A673 (cell line): ENCODE data around the gene CHIC2.

ENCODE experiments used
- CTCF ChIP-seq: fragments of 300-800, 200-600 bp; sonication (generic); conservative IDR thresholded peaks from 2 replicates; pipeline ENCODE4 v1.5.1; 2017; ENCODE audit warnings: low read depth, mild to moderate bottlenecking, antibody characterized with exemption, low read length, moderate library complexity, mixed read lengths
- EZH2 ChIP-seq: fragments of 200-600 bp; sonication (generic); IDR thresholded peaks from 2 replicates; pipeline ENCODE4 v1.6.1; 2017; ENCODE audit warnings: borderline replicate concordance, low read depth, mild to moderate bottlenecking, mixed read lengths, antibody characterized with exemption, low read length; ENCODE audit not compliant: poor library complexity, severe bottlenecking

GRCh38 chr4:53987761-53988171, 76.6 kb downstream of the CHIC2 start:
- TF ChIP-seq CTCF = no peak
- no peak for TF ChIP-seq EZH2
